Measurements from ENCODE around the gene UCP3.

Gene UCP3

DNA sequence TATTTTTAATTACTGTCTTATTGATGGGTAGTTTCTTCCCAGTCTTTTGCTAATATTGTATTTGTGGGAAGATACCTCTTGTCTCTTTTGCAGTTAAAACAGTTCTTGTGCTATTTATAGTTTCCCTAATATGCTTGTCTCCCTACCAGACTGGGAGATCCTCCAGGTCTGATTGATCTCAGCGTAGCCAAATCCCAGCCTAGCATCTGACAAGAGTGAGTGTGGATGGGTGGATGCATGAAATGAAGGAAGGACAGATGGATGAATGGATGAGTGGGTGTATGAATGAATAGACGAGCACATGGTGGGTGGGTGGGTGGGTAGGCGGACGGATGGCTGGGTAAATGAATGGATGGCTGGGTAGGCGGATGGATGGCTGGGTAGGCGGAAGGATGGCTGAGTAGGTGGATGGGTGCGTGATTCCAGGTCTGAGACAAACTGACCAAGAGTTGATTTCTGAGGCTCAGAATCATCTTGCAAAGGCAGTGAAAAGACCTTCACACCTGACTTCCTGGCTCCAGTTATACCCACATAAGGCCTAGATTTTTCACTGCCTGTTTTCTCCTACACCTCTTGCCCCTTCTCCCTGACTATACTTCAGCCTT, 46.7 kb downstream of the UCP3 start:
- Histone ChIP-seq H4K5ac (ENCODE audit: low read length) (no peak overlapping the region), H2AK5ac (ENCODE audit: low read length) (no peak overlapping the region), H3K4ac (ENCODE audit: low read depth, low read length) (no peak overlapping the region), H2BK5ac (ENCODE audit: low read length) (no peak overlapping the region), H3K56ac (ENCODE audit: low read length) (no peak overlapping the region), H3K4me3 (ENCODE audit: low read length) (no peak overlapping the region), H3K79me1 (ENCODE audit: low read length) (no peaks in the 10 kb centered on the region), H4K8ac (ENCODE audit: low read depth, low read length) (no peak overlapping the region), H3K4me2 (ENCODE audit: low read length) (no peak overlapping the region), H2BK15ac (replicated peaks; ENCODE audit: low read depth) (no peak overlapping the region), H3K18ac (ENCODE audit: low read length) (no peak overlapping the region), H3K4me1 (ENCODE audit: control insufficient read depth, low read depth, low read length) (peaks cover 1% of the 10 kb centered on the region), H3K23ac (ENCODE audit: low read length) (no peak overlapping the region), H3K79me2 (ENCODE audit: control insufficient read depth, insufficient read depth, low read length) (no peaks in the 10 kb centered on the region), H3K36me3 (ENCODE audit: control insufficient read depth, insufficient read depth, low read length) (peaks cover 1% of the 10 kb centered on the region), H3K27me3 (ENCODE audit: insufficient read depth, low read length, poor library complexity) (no peaks in the 10 kb centered on the region), H3K27ac (ENCODE audit: low read depth, low read length) (no peak overlapping the region), H3K9ac (ENCODE audit: low read length) (no peak overlapping the region), H2BK120ac (ENCODE audit: low read depth, low read length) (no peak overlapping the region)
- DNase-seq = no peak
- WGBS (ENCODE audit: extremely low coverage, insufficient coverage, low lambda C conversion rate) = no CpG with 5 or more reads among the region's 7 CpGs

DNA sequence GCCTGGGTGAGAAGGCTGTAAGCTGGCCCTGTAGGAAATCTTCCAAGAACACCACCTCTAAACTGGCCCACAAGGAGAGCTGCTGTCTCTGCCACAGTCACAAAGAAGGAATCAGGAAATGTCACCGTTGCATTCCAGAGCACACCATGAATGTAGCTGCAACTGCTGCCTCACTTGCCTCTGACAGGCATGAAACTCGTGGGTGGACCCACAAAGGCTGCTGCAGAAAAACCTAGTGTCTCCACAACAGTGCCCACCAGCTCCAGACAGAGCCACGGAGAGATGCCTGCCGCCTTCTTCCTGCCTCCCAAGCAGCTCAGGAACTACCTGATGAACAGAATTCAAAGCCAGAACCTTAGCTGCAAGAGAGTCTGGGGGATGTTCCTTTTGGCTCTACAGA, 47.6 kb downstream of the UCP3 start:
- H2AK5ac ChIP-seq (ENCODE audit: low read length) = no peak overlapping the region

DNA sequence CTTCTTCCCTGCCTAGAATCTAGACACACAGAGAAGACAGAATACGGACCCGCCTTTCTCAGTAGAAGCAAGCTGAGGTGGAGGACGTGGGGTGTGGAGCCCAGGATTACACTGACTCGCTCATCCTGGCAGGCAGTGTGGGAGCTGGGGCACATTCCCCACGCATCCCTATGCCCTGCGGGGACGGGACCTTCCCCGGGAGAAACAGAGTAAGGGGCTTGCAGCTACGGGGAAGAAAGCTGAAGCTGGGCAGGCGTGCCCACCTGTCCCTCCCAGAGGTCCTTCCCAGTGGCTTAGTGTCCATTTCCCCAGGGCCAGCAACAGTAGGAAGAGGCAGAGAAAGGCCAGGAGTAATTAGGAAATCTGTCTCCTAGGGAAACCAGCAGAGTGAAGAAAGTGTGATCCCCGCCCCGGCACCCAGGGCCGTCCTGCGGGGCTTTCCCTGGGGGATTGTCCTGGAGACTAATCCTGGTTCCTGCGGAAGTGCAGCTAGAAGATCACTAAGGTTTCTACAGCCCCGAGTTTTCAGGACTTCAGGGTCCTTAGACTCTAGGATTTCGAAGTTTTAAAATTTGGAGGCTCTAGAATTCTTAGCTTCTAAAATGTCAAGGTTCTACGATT, 50.3 kb downstream of the UCP3 start:
- no CpG with 5 or more reads among the region's 18 CpGs for WGBS (ENCODE audit: extremely low coverage, insufficient coverage, low lambda C conversion rate)
- Histone ChIP-seq H3K27ac (ENCODE audit: low read depth, low read length) (no peak overlapping the region), H2BK120ac (ENCODE audit: low read depth, low read length) (no peak overlapping the region), H3K4me3 (ENCODE audit: low read length) (no peak overlapping the region), H3K4me1 (ENCODE audit: control insufficient read depth, low read depth, low read length) (peaks cover 1% of the 10 kb centered on the region), H3K56ac (ENCODE audit: low read length) (no peak overlapping the region), H3K79me2 (ENCODE audit: control insufficient read depth, insufficient read depth, low read length) (no peaks in the 10 kb centered on the region), H2BK5ac (ENCODE audit: low read length) (no peak overlapping the region), H3K4me2 (ENCODE audit: low read length) (no peak overlapping the region), H2AK5ac (ENCODE audit: low read length) (no peak overlapping the region), H3K23ac (ENCODE audit: low read length) (no peak overlapping the region), H3K79me1 (ENCODE audit: low read length) (no peaks in the 10 kb centered on the region), H3K18ac (ENCODE audit: low read length) (no peak overlapping the region), H4K5ac (ENCODE audit: low read length) (no peak overlapping the region), H3K9ac (ENCODE audit: low read length) (no peak overlapping the region), H2BK15ac (replicated peaks; ENCODE audit: low read depth) (no peak overlapping the region), H3K36me3 (ENCODE audit: control insufficient read depth, insufficient read depth, low read length) (peaks cover 1% of the 10 kb centered on the region), H4K8ac (ENCODE audit: low read depth, low read length) (no peak overlapping the region), H3K4ac (ENCODE audit: low read depth, low read length) (no peak overlapping the region), H3K27me3 (ENCODE audit: insufficient read depth, low read length, poor library complexity) (no peaks in the 10 kb centered on the region)
- DNase-seq = no peak

More for the DNA sequence above, 47.6 kb downstream of the UCP3 start:
- H3K18ac ChIP-seq (ENCODE audit: low read length) = no peak overlapping the region
- H3K4me3 ChIP-seq (ENCODE audit: low read length) = no peak overlapping the region
- no peak overlapping the region for H3K27ac ChIP-seq (ENCODE audit: low read depth, low read length)
- H3K4me1 ChIP-seq (ENCODE audit: control insufficient read depth, low read depth, low read length) = peaks cover 1% of the 10 kb centered on the region
- no peak overlapping the region for H2BK120ac ChIP-seq (ENCODE audit: low read depth, low read length)
- no peak overlapping the region for H2BK5ac ChIP-seq (ENCODE audit: low read length)
- H3K9ac ChIP-seq (ENCODE audit: low read length) = no peak overlapping the region
- no peak overlapping the region for H3K4ac ChIP-seq (ENCODE audit: low read depth, low read length)
- H2BK15ac ChIP-seq (replicated peaks; ENCODE audit: low read depth) = no peak overlapping the region
- peaks cover 1% of the 10 kb centered on the region for H3K36me3 ChIP-seq (ENCODE audit: control insufficient read depth, insufficient read depth, low read length)
- no peak overlapping the region for H3K4me2 ChIP-seq (ENCODE audit: low read length)
- no peaks in the 10 kb centered on the region for H3K79me1 ChIP-seq (ENCODE audit: low read length)
- WGBS (ENCODE audit: extremely low coverage, insufficient coverage, low lambda C conversion rate) = no CpG with 5 or more reads among the region's 4 CpGs
- no peak overlapping the region for H4K5ac ChIP-seq (ENCODE audit: low read length)
- H3K56ac ChIP-seq (ENCODE audit: low read length) = no peak overlapping the region
- H4K8ac ChIP-seq (ENCODE audit: low read depth, low read length) = no peak overlapping the region
- no peaks in the 10 kb centered on the region for H3K79me2 ChIP-seq (ENCODE audit: control insufficient read depth, insufficient read depth, low read length)
- DNase-seq = no peak
- H3K23ac ChIP-seq (ENCODE audit: low read length) = no peak overlapping the region
- no peaks in the 10 kb centered on the region for H3K27me3 ChIP-seq (ENCODE audit: insufficient read depth, low read length, poor library complexity)

DNA sequence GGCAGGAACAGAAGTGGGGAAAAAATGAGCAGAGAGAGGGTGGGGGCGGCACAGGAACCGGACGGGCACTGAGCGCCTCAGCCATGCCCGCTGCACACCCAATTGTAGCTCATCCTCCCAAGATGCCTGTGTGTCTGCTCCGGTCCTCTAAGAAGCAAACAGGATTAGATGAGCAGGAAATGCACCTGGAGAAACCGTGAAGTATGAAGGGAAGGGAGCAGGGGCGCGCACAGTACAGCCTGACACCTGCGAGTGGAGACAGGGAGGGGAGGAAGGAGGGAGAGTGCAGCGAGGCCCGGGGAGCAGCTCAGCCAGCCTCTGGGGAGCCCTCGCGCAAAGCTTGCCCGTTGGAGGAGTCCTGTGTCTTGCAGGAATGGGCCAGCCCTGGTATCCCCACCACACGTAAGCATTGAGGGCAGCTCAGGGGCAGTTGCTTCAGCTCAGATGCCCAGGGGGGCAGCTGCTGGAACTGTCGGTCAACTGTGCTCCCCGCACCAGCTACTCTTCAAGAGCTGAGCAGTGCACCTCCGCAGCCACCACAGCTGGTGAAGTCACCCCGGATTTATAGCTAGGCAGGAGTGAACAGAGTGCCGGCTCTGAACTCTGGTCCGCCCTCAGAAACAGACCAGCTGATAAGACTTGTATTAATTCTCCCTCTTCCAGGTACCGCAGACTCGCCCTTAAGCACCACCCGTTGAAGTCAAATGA, 51.1 kb downstream of the UCP3 start:
- no CpG with 5 or more reads among the region's 25 CpGs for WGBS (ENCODE audit: extremely low coverage, insufficient coverage, low lambda C conversion rate)
- Histone ChIP-seq H2BK5ac (ENCODE audit: low read length) (no peak overlapping the region), H2BK120ac (ENCODE audit: low read depth, low read length) (no peak overlapping the region), H3K4me2 (ENCODE audit: low read length) (no peak overlapping the region), H4K8ac (ENCODE audit: low read depth, low read length) (no peak overlapping the region), H3K4ac (ENCODE audit: low read depth, low read length) (no peak overlapping the region), H2AK5ac (ENCODE audit: low read length) (no peak overlapping the region), H3K36me3 (ENCODE audit: control insufficient read depth, insufficient read depth, low read length) (peaks cover 1% of the 10 kb centered on the region), H3K4me1 (ENCODE audit: control insufficient read depth, low read depth, low read length) (peaks cover 1% of the 10 kb centered on the region), H2BK15ac (replicated peaks; ENCODE audit: low read depth) (no peak overlapping the region), H3K27ac (ENCODE audit: low read depth, low read length) (no peak overlapping the region), H3K79me1 (ENCODE audit: low read length) (no peaks in the 10 kb centered on the region), H3K27me3 (ENCODE audit: insufficient read depth, low read length, poor library complexity) (no peaks in the 10 kb centered on the region), H3K18ac (ENCODE audit: low read length) (no peak overlapping the region), H3K9ac (ENCODE audit: low read length) (no peak overlapping the region), H3K4me3 (ENCODE audit: low read length) (no peak overlapping the region), H3K56ac (ENCODE audit: low read length) (no peak overlapping the region), H4K5ac (ENCODE audit: low read length) (no peak overlapping the region), H3K79me2 (ENCODE audit: control insufficient read depth, insufficient read depth, low read length) (no peaks in the 10 kb centered on the region), H3K23ac (ENCODE audit: low read length) (peak overlapping the region; percentile 30)
- no peak for DNase-seq

DNA sequence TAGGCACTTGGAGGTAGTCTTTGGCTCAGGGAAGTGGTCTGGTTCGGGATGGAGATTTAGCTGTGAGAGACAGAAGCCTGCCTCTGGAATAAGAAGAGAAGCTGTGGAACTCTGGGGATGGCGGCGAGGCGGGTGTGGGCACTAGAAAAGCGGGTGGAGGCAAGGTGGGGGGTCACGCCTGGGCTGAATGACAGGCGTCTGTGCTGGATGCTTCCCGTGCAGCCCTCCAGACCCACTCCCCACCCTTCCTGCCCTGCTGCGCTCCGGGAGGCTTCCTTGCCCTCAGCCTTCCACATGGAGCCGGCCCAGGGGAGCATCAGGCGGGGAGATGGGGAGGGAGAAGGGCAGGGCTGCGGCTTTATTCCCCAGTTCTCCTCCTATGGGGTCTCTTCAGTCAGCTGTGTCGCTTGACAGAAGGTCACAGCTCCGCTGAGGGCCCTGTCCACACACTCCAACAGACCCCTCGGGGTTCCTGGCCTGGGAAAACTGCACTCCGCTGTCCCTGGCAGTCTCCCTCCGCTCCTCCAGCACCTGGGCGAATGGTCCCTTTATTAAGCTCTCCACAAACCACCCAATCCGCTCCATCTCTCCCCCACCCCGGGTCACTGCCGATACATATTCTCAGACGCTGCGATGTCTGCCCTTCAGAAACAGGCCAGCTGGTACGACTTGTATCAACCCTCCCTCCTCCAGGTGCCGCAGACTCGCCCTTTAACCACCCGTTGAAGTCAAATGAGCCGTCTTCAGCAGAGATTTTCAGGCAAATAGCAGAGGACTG, 51.8 kb downstream of the UCP3 start:
- no CpG with 5 or more reads among the region's 29 CpGs for WGBS (ENCODE audit: extremely low coverage, insufficient coverage, low lambda C conversion rate)
- Histone ChIP-seq H3K4ac (ENCODE audit: low read depth, low read length) (no peak overlapping the region), H3K18ac (ENCODE audit: low read length) (no peak overlapping the region), H3K56ac (ENCODE audit: low read length) (no peak overlapping the region), H3K79me2 (ENCODE audit: control insufficient read depth, insufficient read depth, low read length) (no peaks in the 10 kb centered on the region), H4K5ac (ENCODE audit: low read length) (no peak overlapping the region), H2BK15ac (replicated peaks; ENCODE audit: low read depth) (no peak overlapping the region), H3K27me3 (ENCODE audit: insufficient read depth, low read length, poor library complexity) (no peaks in the 10 kb centered on the region), H3K79me1 (ENCODE audit: low read length) (no peaks in the 10 kb centered on the region), H2BK120ac (ENCODE audit: low read depth, low read length) (no peak overlapping the region), H3K27ac (ENCODE audit: low read depth, low read length) (no peak overlapping the region), H3K4me3 (ENCODE audit: low read length) (no peak overlapping the region), H2AK5ac (ENCODE audit: low read length) (no peak overlapping the region), H3K36me3 (ENCODE audit: control insufficient read depth, insufficient read depth, low read length) (peaks cover 1% of the 10 kb centered on the region), H4K8ac (ENCODE audit: low read depth, low read length) (no peak overlapping the region), H3K23ac (ENCODE audit: low read length) (no peak overlapping the region), H3K4me2 (ENCODE audit: low read length) (no peak overlapping the region), H2BK5ac (ENCODE audit: low read length) (no peak overlapping the region), H3K9ac (ENCODE audit: low read length) (no peak overlapping the region), H3K4me1 (ENCODE audit: control insufficient read depth, low read depth, low read length) (peaks cover 1% of the 10 kb centered on the region)
- no peak for DNase-seq
